GM18505 (cell line): ENCODE data around the gene CS.
"Not testable (repeated sequence)": the region's sequence is repeated elsewhere in the genome, so short reads cannot be mapped to it uniquely, and the experiment has no call there.

ENCODE experiments used
- ATAC-seq: cut with Tn5 transposase; IDR thresholded peaks from one replicate; pipeline ENCODE4 v1.9.1; 2021; ENCODE audit not compliant: unreplicated experiment
- POLR2A ChIP-seq: IDR thresholded peaks from 4 replicates; pipeline ENCODE4 v1.6.1; 2011; ENCODE audit warnings: borderline replicate concordance; ENCODE audit not compliant: insufficient read depth, insufficient read length; ENCODE audit errors: extremely low read depth

Gene CS

GRCh38 chr12:56332512-56333196 is 32.5 kb upstream of the CS start:
- TF ChIP-seq POLR2A: no peak

GRCh38 chr12:56330936-56331490 is 30.9 kb upstream of the CS start:
- ATAC-seq: no peak
- no peak for TF ChIP-seq POLR2A

More at GRCh38 chr12:56332512-56333196, 32.5 kb upstream of the CS start:
- no peak for ATAC-seq

- ATAC-seq: no peak
These were observed 26.4 kb upstream of the CS start for GRCh38 chr12:56326533-56326932.

GRCh38 chr12:56326126-56326525 is 26.0 kb upstream of the CS start:
- no peak for ATAC-seq
- no peak for TF ChIP-seq POLR2A

More at GRCh38 chr12:56326533-56326932, 26.4 kb upstream of the CS start:
- no peak for TF ChIP-seq POLR2A

- no peak for TF ChIP-seq POLR2A
- ATAC-seq: no peak
These were observed 24.1 kb upstream of the CS start for GRCh38 chr12:56324206-56324605.

- ATAC-seq: not testable (repeated sequence)
These were observed 21.5 kb upstream of the CS start for GRCh38 chr12:56321610-56322009.

GRCh38 chr12:56321027-56321426 is 20.9 kb upstream of the CS start:
- no peak for ATAC-seq
- TF ChIP-seq POLR2A: no peak

GRCh38 chr12:56317675-56318074 is 17.5 kb upstream of the CS start:
- ATAC-seq: no peak
- TF ChIP-seq POLR2A: no peak

GRCh38 chr12:56315622-56316473 is 15.7 kb upstream of the CS start, which contains the start of gene CNPY2:
Gene CNPY2, minus strand, starts transcription at chr12:56315988. Its CDS starts 771 bp downstream, at chr12:56315217.
- peak; percentile 85 for TF ChIP-seq POLR2A
- peak; percentile 87 for ATAC-seq

- no peak for TF ChIP-seq POLR2A
- no peak for ATAC-seq
These were observed 15.1 kb upstream of the CS start for GRCh38 chr12:56315249-56315621.

GRCh38 chr12:56311003-56311402 is 10.9 kb upstream of the CS start:
- no peak for ATAC-seq
- no peak for TF ChIP-seq POLR2A

- ATAC-seq: no peak
- TF ChIP-seq POLR2A: no peak
These were observed 8.6 kb upstream of the CS start for GRCh38 chr12:56308714-56309113.

GRCh38 chr12:56307221-56307965 is 7.3 kb upstream of the CS start:
- no peak for ATAC-seq
- TF ChIP-seq POLR2A: no peak
